Neural crest cell (in vitro differentiated cells): Measurements from ENCODE around the gene DHX40. TPM values are rescaled to one million over a fixed set of nuclear protein-coding genes. Genes with fewer than 3 reads are reported as not detected.

Experiments
- DNase-seq: peaks from one replicate; pipeline ENCODE4 v3.0.0; 2021; ENCODE audit warnings: low read depth, mixed read lengths, low spot score
- H3K27ac Mint-ChIP-seq: one replicate; pipeline ENCODE4 v1.8.0; 2021; ENCODE audit warnings: mild to moderate bottlenecking, mixed read lengths; ENCODE audit not compliant: unreplicated experiment
- H3K27me3 Mint-ChIP-seq: 2 replicates; pipeline ENCODE4 v1.8.0; 2021; ENCODE audit warnings: low read depth, mild to moderate bottlenecking, mixed read lengths
- H3K36me3 Mint-ChIP-seq: 2 replicates; pipeline ENCODE4 v1.8.0; 2021; ENCODE audit warnings: low read depth, mild to moderate bottlenecking, mixed read lengths
- H3K4me1 Mint-ChIP-seq: 2 replicates; pipeline ENCODE4 v1.8.0; 2021; ENCODE audit warnings: mixed read lengths
- H3K4me3 Mint-ChIP-seq: one replicate; pipeline ENCODE4 v1.8.0; 2021; ENCODE audit warnings: mild to moderate bottlenecking, mixed read lengths
- H3K9me3 Mint-ChIP-seq: 2 replicates; pipeline ENCODE4 v1.8.0; 2021; ENCODE audit warnings: mixed read lengths
- CTCF ChIP-seq: fragments of 200-600 bp; sonication (generic); conservative IDR thresholded peaks from 2 replicates; pipeline ENCODE4 v1.5.0; 2021; ENCODE audit warnings: antibody characterized with exemption, mild to moderate bottlenecking
- total RNA-seq: library from RNA; stranded (reverse); gene quantifications from 2 replicates; pipeline ENCODE4 v1.2.1, GENCODE V29; 2021

DHX40 gene
- total RNA-seq, 1 donor from 2014 or later, result 54.0 TPM

- no peak overlapping the region for H3K4me3 Mint-ChIP-seq
- H3K27me3 Mint-ChIP-seq, result no peaks in the 10 kb centered on the region
- no peak overlapping the region for H3K27ac Mint-ChIP-seq
- H3K36me3 Mint-ChIP-seq, result peaks cover 4% of the 10 kb centered on the region
- DNase-seq, result no peak
- peaks cover 14% of the 10 kb centered on the region for H3K4me1 Mint-ChIP-seq
- H3K9me3 Mint-ChIP-seq, result no peaks in the 10 kb centered on the region
- no peak for TF ChIP-seq CTCF
These were observed 65.9 kb downstream of the DHX40 start for GRCh38 chr17:59631276-59631675.

- Mint-ChIP-seq H3K4me3 (no peak overlapping the region), H3K27me3 (no peaks in the 10 kb centered on the region), H3K27ac (peak overlapping the region; percentile 22), H3K9me3 (no peaks in the 10 kb centered on the region), H3K4me1 (peaks cover 14% of the 10 kb centered on the region), H3K36me3 (peaks cover 4% of the 10 kb centered on the region)
- no peak for TF ChIP-seq CTCF
- DNase-seq, result no peak
These were observed 67.0 kb downstream of the DHX40 start for GRCh38 chr17:59632398-59632797.

- H3K9me3 Mint-ChIP-seq, result no peaks in the 10 kb centered on the region
- no peak overlapping the region for H3K27ac Mint-ChIP-seq
- H3K4me1 Mint-ChIP-seq, result peaks cover 18% of the 10 kb centered on the region
- H3K36me3 Mint-ChIP-seq, result peaks cover 4% of the 10 kb centered on the region
- H3K27me3 Mint-ChIP-seq, result no peaks in the 10 kb centered on the region
- DNase-seq, result no peak
- H3K4me3 Mint-ChIP-seq, result no peak overlapping the region
- TF ChIP-seq CTCF, result no peak
These were observed 68.4 kb downstream of the DHX40 start for GRCh38 chr17:59633658-59634359.

- Mint-ChIP-seq H3K27ac (no peak overlapping the region), H3K9me3 (no peaks in the 10 kb centered on the region), H3K4me1 (peaks cover 18% of the 10 kb centered on the region), H3K4me3 (no peak overlapping the region), H3K27me3 (no peaks in the 10 kb centered on the region), H3K36me3 (no peaks in the 10 kb centered on the region)
- DNase-seq, result no peak
- TF ChIP-seq CTCF, result no peak
These were observed 69.5 kb downstream of the DHX40 start for GRCh38 chr17:59634632-59635541.

GRCh38 chr17:59637611-59638310, 72.4 kb downstream of the DHX40 start:
- Mint-ChIP-seq H3K36me3 (no peaks in the 10 kb centered on the region), H3K27ac (no peak overlapping the region), H3K4me3 (no peak overlapping the region), H3K9me3 (no peaks in the 10 kb centered on the region), H3K27me3 (no peaks in the 10 kb centered on the region), H3K4me1 (peaks cover 15% of the 10 kb centered on the region)
- no peak for DNase-seq
- TF ChIP-seq CTCF, result no peak
